Measurements from ENCODE around the gene AKT2. TPM values are rescaled to one million over a fixed set of nuclear protein-coding genes. Genes with fewer than 3 reads are reported as not detected.

Gene AKT2
- total RNA-seq, 1 donor from 2014 or later = 200 TPM

DNA sequence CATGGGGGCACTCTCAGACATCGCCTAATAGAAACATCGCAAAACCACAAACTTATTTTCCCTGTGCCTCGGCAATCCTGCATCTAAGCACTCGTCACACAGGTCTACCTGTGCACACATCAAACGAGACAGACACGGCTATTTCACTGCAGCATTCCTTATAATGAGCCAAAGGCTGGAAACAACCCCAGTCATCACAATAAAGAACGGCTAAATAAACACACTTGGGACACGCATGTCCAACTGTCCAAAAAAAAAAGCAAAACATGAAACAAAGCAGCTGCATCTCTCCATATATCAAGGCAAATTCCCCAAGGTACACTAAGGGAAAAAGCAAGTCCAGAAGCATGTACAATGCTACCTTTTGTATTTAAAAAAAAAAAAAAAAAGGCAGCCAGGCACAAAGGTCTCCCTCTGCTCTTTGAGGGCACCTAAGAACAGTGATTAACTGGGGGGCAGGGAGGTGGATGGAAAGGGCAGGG is 31.5 kb downstream of the AKT2 start:
- no peak for DNase-seq (ENCODE audit: low spot score in 2 of 2, unreplicated experiment in 2 of 2)
- Mint-ChIP-seq H3K36me3 (peaks cover 33% of the 10 kb centered on the region), H3K27ac (no peak overlapping the region), H3K27me3 (ENCODE audit: low read depth) (no peaks in the 10 kb centered on the region), H3K4me1 (no peaks in the 10 kb centered on the region), H3K9me3 (no peaks in the 10 kb centered on the region), H3K4me3 (no peak overlapping the region)
- no peak for TF ChIP-seq CTCF (IDR thresholded peaks at IDR 0.05; ENCODE audit: unreplicated experiment)

DNA sequence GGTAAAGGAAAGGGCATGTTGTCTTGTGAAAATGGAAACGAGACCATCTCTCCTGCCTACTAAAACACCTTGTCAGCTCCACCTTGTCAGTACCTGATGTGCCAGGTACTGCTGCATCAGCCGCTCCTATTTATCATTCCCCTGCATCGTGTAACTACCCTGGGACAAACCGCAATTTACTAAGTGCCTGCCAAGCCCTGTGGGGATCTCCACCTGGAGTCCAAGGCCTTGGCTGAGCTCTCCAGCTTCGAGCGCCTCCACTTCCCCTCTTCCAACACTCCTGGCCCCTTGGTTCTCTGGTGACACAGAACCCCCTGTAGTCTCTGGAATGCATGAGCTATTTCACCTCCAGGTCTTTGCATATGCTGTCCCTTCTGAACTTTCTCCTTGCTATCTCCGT is 32.8 kb downstream of the AKT2 start:
- H3K9me3 Mint-ChIP-seq = no peaks in the 10 kb centered on the region
- H3K4me1 Mint-ChIP-seq = no peaks in the 10 kb centered on the region
- H3K27ac Mint-ChIP-seq = no peak overlapping the region
- no peaks in the 10 kb centered on the region for H3K27me3 Mint-ChIP-seq (ENCODE audit: low read depth)
- no peak for TF ChIP-seq CTCF (IDR thresholded peaks at IDR 0.05; ENCODE audit: unreplicated experiment)
- peaks cover 33% of the 10 kb centered on the region for H3K36me3 Mint-ChIP-seq
- DNase-seq (ENCODE audit: low spot score in 2 of 2, unreplicated experiment in 2 of 2) = no peak
- H3K4me3 Mint-ChIP-seq = no peak overlapping the region

DNA sequence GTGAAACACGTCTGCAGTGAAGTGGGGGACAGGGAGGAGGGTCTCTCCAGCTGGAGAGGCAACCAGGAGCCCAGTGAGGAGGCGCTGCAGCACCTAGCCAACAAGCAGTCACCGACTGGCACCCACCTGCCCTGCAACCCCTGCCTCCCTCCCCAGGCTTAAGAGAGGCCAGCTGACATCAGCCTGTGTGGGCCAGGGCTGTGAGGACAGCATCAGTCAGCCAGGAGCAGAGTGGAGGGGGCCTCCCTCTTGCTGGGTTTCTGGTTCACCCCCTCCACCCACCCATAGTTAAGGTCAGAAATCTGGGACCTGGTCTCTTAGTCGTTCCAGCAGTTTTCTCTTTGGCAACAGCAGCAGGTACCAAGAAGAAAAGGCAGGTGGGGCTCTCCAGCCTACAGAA is 33.2 kb downstream of the AKT2 start:
- H3K9me3 Mint-ChIP-seq = no peaks in the 10 kb centered on the region
- no peak for DNase-seq (ENCODE audit: low spot score in 2 of 2, unreplicated experiment in 2 of 2)
- peaks cover 33% of the 10 kb centered on the region for H3K36me3 Mint-ChIP-seq
- H3K4me3 Mint-ChIP-seq = no peak overlapping the region
- no peaks in the 10 kb centered on the region for H3K4me1 Mint-ChIP-seq
- TF ChIP-seq CTCF (IDR thresholded peaks at IDR 0.05; ENCODE audit: unreplicated experiment) = no peak
- H3K27ac Mint-ChIP-seq = no peak overlapping the region
- H3K27me3 Mint-ChIP-seq (ENCODE audit: low read depth) = no peaks in the 10 kb centered on the region

GRCh38 chr19:40251244-40251643 is 33.9 kb downstream of the AKT2 start:
- Mint-ChIP-seq H3K9me3 (no peaks in the 10 kb centered on the region), H3K27me3 (ENCODE audit: low read depth) (no peaks in the 10 kb centered on the region), H3K4me1 (peaks cover 2% of the 10 kb centered on the region), H3K27ac (no peak overlapping the region), H3K36me3 (peaks cover 32% of the 10 kb centered on the region), H3K4me3 (no peak overlapping the region)
- no peak for DNase-seq (ENCODE audit: low spot score in 2 of 2, unreplicated experiment in 2 of 2)
- TF ChIP-seq CTCF (IDR thresholded peaks at IDR 0.05; ENCODE audit: unreplicated experiment) = no peak

- Mint-ChIP-seq H3K4me1 (peaks cover 12% of the 10 kb centered on the region), H3K27me3 (ENCODE audit: low read depth) (no peaks in the 10 kb centered on the region), H3K36me3 (peaks cover 18% of the 10 kb centered on the region), H3K4me3 (no peak overlapping the region), H3K27ac (no peak overlapping the region), H3K9me3 (no peaks in the 10 kb centered on the region)
- no peak for TF ChIP-seq CTCF (IDR thresholded peaks at IDR 0.05; ENCODE audit: unreplicated experiment)
- DNase-seq (ENCODE audit: low spot score in 2 of 2, unreplicated experiment in 2 of 2) = no peak
These were observed 35.4 kb downstream of the AKT2 start for GRCh38 chr19:40249781-40250180.

- H3K36me3 Mint-ChIP-seq = peaks cover 17% of the 10 kb centered on the region
- H3K27ac Mint-ChIP-seq = no peak overlapping the region
- no peak for DNase-seq (ENCODE audit: low spot score in 2 of 2, unreplicated experiment in 2 of 2)
- H3K4me3 Mint-ChIP-seq = no peak overlapping the region
- no peaks in the 10 kb centered on the region for H3K27me3 Mint-ChIP-seq (ENCODE audit: low read depth)
- H3K4me1 Mint-ChIP-seq = peaks cover 16% of the 10 kb centered on the region
- no peak for TF ChIP-seq CTCF (IDR thresholded peaks at IDR 0.05; ENCODE audit: unreplicated experiment)
- no peaks in the 10 kb centered on the region for H3K9me3 Mint-ChIP-seq
These were observed 35.9 kb downstream of the AKT2 start for GRCh38 chr19:40249201-40249600.
